K562 (cell line): ENCODE results near the gene WIPF2. TPM values are rescaled to one million over a fixed set of nuclear protein-coding genes. Genes with fewer than 3 reads are reported as not detected.

Experiments used
- C11orf30 ChIP-seq: fragments of 450-650 bp; IDR thresholded peaks from 2 replicates; pipeline ENCODE4 v1.6.1; 2016; ENCODE audit warnings: low read depth, mild to moderate bottlenecking
- CBX2 ChIP-seq: fragments of 200-600 bp; sonication (generic); IDR thresholded peaks from one replicate; pipeline ENCODE4 v1.6.1; 2012; ENCODE audit warnings: mild to moderate bottlenecking, low read length, inconsistent platforms; ENCODE audit not compliant: insufficient read depth, poor library complexity, severe bottlenecking
- HMGXB4 ChIP-seq: sonication (generic); formaldehyde crosslinking; IDR thresholded peaks from 2 replicates; pipeline ENCODE4 v1.8.1; 2023; ENCODE audit warnings: mild to moderate bottlenecking, missing genetic modification reagents
- NCOA2 ChIP-seq, 2 experiments: fragments of 450-650 bp; IDR thresholded peaks; 2 replicates each; pipeline ENCODE4 v1.6.1; 2018; ENCODE audit warnings: mild to moderate bottlenecking in 2 of 2, moderate library complexity in 1 of 2; ENCODE audit not compliant: partially characterized antibody in 2 of 2
- RBBP5 ChIP-seq: fragments of 200-600 bp; sonication (generic); IDR thresholded peaks from 2 replicates; pipeline ENCODE4 v1.6.1; 2012; ENCODE audit warnings: borderline replicate concordance, mild to moderate bottlenecking, low read length, control low read depth, inconsistent platforms; ENCODE audit not compliant: insufficient read depth, poor library complexity, severe bottlenecking
- RBFOX2 ChIP-seq: fragments of 200-400 bp; formaldehyde crosslinking; IDR thresholded peaks from 2 replicates; pipeline ENCODE4 v1.6.1; 2017; ENCODE audit warnings: low read depth, mild to moderate bottlenecking, low read length, moderate library complexity
- SAP30 ChIP-seq: fragments of 200-600 bp; sonication (generic); IDR thresholded peaks from 2 replicates; pipeline ENCODE4 v1.6.1; 2012; ENCODE audit warnings: borderline replicate concordance, low read depth, mild to moderate bottlenecking, moderate library complexity, low read length, control low read depth, inconsistent platforms; ENCODE audit not compliant: insufficient read depth, poor library complexity, severe bottlenecking
- SP1 ChIP-seq: sonication (generic); formaldehyde crosslinking; IDR thresholded peaks from 2 replicates; pipeline ENCODE4 v1.8.1; 2022; ENCODE audit warnings: mild to moderate bottlenecking, missing genetic modification reagents
- TCF15 ChIP-seq: fragments of 250-450 bp; sonication (Bioruptor Pico); IDR thresholded peaks from 2 replicates; pipeline ENCODE4 v1.8.0; 2022; ENCODE audit warnings: moderate library complexity, mild to moderate bottlenecking, inconsistent platforms
- ZNF398 ChIP-seq: fragments of 250-450 bp; sonication (Bioruptor Pico); IDR thresholded peaks from 2 replicates; pipeline ENCODE4 v1.8.0; 2021; ENCODE audit warnings: moderate library complexity, mild to moderate bottlenecking, inconsistent platforms
- ZNF444 ChIP-seq: fragments of 250-450 bp; sonication (Bioruptor Pico); IDR thresholded peaks from 2 replicates; pipeline ENCODE4 v1.4.0; 2020; ENCODE audit warnings: mild to moderate bottlenecking, moderate library complexity
- polyA plus RNA-seq, 8 experiments: library from polyadenylated mRNA; depleted of rRNA in 4 of 8; stranded (reverse) in 5 of 8; unstranded in 3 of 8; fragments of >200 nt; fragmentation: Nextera tagmentation in 2 of 8; fragmentation: Illumina TruSeq in 1 of 8; extraction: Ambion mirVana in 2 of 8; extraction: Trizol in 1 of 8; gene quantifications; 2 replicates each; pipeline versions ENCODE4 v1.2.1 to v1.2.3, GENCODE V29; 2011 to 2014; ENCODE audit warnings: inconsistent platforms in 1 of 8, missing spikeins in 1 of 8
- total RNA-seq, 7 experiments: library from RNA; depleted of rRNA in 6 of 7; stranded (reverse); fragments of >200 nt in 6 of 7; fragmentation: Illumina TruSeq in 2 of 7; extraction: Trizol in 2 of 7; gene quantifications; 2 replicates each; pipeline versions ENCODE4 v1.2.1 to v1.2.3, GENCODE V29; 2011 to 2021; ENCODE audit warnings: low replicate concordance in 1 of 7

The WIPF2 gene
- total and polyA plus RNA-seq, 9 of the 15 experiments (the other 6 are each of a cell fraction or from before 2014, with no cell fraction given): 3.6 to 15.0 (median 5.3) TPM

GRCh38 chr17:40303009-40303657, 84.0 kb downstream of the WIPF2 start (continued):
- TF ChIP-seq CBX2: no peak
- no peak for TF ChIP-seq TCF15 (CRISPR knock-in tag)
- TF ChIP-seq C11orf30: no peak
- TF ChIP-seq RBBP5: no peak
- TF ChIP-seq ZNF444 (CRISPR knock-in tag): no peak
- no peak for TF ChIP-seq HMGXB4 (CRISPR knock-in tag)
- no peak for TF ChIP-seq ZNF398 (CRISPR knock-in tag)
- no peak for TF ChIP-seq NCOA2 (IDR thresholded peaks at IDR 0.05; ENCODE audit: partially characterized antibody in 2 of 2)
- no peak for TF ChIP-seq SP1 (CRISPR knock-in tag)
- no peak for TF ChIP-seq RBFOX2
- TF ChIP-seq SAP30: no peak
